ELF-1 (cell line): ENCODE data around the gene PRPF40B.
"Not testable (repeated sequence)": the region's sequence is repeated elsewhere in the genome, so short reads cannot be mapped to it uniquely, and the experiment has no call there.

Source experiments
- DNase-seq: peaks from one replicate; pipeline ENCODE4 v3.0.0-alpha.2; 2016; ENCODE audit warnings: low read depth, low spot score

PRPF40B gene

GRCh38 chr12:49609059-49609874 lies 14.1 kb upstream of the PRPF40B start:
- DNase-seq = no peak

- DNase-seq = peak; percentile 82
These were observed 13.5 kb upstream of the PRPF40B start for GRCh38 chr12:49609875-49610154.

DNA sequence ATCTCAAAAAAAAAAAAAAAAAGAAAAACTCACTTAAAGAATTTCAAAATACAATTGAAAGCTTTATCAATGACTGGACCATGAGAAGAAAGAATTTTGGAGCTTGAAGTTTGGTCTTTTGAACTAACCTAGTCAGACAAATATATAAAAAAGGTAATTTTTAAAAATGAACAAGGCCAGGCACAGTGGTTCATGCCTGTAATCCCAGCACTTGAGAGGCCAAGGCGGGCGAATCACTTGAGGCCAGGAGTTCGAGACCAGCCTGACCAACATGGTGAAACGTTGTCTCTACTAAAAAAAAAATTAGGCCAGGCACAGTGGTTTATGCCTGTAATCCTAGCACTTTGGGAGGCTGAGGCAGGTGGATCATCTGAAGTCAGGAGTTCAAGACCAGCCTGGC lies 12.6 kb upstream of the PRPF40B start:
- not testable (repeated sequence) for DNase-seq

GRCh38 chr12:49612210-49612609 lies 11.2 kb upstream of the PRPF40B start:
- DNase-seq = no peak

DNA sequence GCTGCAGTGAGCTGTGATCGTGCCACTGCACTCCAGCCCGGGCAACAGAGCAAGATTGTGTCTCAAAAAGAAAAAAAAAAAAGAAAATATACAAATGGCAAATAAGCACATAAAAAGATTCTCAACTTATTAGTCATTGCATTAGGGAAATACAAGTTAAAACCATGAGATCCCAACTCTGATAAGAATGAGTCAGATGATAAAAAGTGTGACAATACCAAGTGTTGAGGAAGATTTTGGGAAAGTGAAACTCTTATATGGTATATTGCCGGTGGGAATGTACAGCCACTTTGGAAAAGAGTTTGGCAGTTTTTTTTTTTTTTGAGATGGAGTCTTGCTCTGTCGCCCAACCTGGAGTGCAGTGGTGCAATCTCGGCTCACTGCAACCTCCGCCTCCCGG lies 7.6 kb upstream of the PRPF40B start:
- DNase-seq = no peak

DNA sequence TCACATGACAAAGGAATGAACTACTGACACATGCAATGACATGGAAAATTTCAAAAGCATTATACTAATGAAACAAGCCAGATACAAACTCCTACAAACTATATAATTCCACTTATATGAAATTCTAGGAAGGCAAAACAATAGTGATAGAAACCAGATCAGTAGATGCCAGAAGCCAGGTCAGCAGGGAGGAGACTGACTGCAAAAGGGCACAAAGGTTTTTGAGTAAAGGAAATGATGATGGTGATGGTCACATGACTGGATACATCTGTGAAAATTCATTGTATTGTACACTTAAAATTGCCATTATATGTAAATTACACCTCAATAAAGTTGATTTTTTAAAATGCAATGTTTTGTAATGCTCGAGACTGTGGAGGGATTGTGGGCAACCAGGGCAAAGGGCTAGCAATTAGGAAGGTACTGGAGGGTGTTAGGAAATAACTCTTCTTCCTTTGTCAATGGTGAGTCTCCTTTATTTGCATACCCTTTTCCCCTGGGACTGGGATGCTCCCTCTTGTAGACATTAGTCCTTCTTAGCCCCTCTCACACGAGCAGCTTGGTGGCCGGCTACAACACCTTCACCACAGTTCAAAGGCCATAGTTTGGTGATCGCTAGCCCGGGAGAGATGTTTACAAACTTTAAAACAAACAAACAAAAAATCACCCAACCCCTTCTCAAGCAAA lies 6.7 kb upstream of the PRPF40B start:
- no peak for DNase-seq

DNA sequence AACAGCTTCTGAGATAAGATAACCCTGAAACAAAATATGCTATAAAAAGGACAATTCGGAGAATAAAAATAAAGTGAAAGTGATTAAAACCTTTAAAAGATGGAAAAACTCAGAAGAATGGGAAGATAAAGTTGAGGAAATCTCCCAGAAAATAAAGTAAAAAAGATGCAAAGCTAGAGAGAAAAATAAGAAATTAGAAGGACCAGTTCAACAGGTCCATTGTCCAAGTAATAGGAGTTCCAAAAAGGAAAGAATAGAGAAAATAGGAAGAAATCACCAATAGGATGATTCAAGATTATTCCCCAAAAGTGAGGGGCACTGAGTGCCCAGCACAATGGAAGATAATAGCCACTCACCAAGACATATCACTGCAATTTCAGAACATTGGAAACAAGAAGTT lies 4.8 kb upstream of the PRPF40B start:
- no peak for DNase-seq

DNA sequence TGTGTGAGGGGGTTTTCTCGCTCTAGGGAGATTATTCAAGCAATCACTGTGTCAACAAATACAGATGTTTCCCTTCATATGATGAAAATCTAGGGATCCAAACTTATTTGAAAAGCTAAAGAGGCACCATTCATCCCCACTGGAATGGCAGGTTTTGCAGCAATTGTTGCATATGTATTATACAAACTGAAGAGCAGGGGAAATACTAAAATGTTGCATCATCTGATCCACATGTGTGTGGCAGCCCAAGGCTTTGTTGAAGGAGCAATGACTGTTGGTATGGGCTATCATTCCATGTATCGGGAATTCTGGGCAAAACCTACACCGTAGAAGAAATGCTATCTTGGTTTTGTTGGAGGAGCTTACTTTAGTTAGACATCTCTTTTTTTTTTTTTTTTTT lies 4.1 kb upstream of the PRPF40B start:
- no peak for DNase-seq

DNA sequence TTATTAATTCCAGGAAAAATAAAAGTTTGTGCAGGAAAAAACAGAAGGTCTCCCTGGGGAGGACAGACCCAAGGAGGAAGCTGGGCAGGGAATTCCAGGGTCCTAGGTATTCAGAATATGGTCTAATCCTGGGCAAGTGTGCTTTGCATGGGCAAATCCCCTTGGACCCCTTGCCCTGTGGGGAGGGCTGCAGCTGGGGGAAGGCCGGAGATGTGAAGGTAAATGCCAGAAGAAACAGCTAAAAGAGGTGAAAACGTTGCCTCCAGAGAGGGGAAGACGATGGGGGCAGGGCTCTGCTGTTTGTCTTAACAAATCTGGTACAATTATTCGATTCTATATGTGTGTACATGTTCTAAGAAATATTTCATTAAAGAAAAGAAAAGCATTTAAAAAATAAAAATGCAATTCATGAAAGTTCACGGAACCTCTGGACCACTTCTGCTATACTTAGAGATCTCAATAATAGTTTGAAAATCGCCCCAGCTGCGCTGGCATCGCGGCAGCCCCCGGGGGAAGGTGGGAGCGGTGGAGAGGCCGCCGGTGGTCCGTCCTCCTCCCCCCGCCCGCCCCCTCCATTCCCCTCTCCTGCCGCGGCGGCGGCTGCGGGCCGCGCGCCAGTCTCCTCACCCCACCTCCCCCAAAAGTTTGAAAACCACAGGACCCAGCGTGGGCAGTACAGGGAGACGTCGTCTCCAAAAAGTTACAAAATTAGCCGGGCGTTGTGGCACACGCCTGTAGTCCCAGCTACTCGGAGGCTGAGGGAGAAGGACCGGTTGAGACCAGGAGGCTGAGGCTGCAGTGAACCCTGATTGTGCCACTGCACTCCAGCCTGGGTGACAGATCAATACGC lies 1.5 kb upstream of the PRPF40B start:
- no peak for DNase-seq

GRCh38 chr12:49622501-49623141 lies 740 bp upstream of the PRPF40B start:
- peak; percentile 71 for DNase-seq

DNA sequence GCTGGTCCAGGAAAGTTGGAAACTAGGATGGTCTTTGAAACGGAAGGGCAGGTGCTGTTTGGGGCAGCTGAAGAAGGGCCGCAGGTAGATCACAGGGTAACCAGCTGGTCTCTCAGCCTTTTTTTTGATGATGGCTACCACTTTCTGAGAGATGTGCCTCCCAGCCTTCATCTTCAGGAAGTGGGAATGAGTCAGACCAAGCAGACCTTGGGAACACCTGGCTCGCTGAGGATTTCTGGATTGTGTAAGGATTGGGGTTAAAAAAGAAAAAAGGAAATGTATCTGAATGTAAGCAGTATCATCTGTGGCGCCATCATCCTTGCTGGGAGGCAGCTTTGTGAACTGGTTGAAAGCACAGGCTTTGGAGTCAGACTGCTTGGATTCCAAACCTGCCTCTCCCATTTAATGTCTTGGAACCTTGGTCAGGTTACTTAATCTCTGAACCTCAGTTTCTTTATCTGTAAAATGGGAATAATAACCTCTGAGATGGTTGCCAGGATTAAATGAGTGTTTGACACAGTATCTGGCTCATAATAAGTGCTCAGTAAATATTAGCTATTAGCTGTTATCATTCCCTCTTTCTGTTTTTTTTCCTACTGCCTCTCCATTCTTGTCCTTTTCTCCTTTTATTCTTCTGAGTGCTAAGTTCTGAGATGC lies 1.7 kb downstream of the PRPF40B start:
- DNase-seq = no peak

- DNase-seq = no peak
These were observed 2.9 kb downstream of the PRPF40B start for GRCh38 chr12:49626169-49626835.

DNA sequence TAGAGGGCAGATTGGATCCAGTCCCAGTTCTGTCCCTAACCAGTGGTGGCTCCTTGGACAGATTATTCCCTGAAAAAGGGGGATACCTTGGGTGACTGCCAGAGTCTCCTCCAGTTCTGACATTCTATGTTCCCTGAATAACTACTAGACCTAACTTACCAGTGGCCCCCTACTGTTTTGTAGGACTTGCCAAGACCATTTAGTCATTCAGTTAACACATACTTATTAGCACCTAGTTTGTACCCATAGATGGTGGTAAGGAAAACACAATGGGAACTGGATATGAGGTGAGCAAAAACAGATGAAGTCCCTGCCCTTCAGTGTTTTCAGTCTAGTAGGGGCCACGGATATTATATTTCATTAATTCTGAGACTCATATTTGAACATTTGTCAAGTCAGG lies 3.5 kb downstream of the PRPF40B start:
- no peak for DNase-seq

DNA sequence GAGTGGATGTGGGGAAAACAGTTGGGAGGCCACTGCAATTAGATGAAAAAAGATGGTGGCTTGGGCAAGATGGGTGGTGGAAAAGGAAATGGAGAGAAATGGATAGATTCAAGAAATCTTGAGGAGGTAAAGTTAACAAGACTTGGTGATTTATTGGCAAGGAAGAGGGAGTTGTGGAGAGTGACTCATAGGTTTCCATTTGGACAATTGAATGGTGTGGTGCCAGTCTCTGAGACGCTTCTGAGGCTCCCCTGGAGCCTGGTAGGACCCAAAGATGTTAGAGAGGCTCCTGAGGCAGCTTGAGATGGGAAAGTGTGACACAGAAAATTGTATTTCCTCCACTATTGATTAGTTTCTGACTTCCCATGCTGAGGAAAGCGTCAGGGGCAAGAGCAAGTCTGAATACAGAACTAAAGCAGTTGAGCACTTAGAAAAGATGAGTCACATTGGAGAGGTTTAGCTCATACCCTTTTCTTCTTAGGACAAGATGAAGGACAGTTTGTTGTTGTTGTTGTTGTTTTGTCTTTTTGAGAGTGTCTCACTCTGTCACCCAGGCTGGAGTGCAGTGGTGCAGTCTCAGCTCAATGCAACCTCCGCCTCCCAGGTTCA lies 4.5 kb downstream of the PRPF40B start:
- DNase-seq = no peak

DNA sequence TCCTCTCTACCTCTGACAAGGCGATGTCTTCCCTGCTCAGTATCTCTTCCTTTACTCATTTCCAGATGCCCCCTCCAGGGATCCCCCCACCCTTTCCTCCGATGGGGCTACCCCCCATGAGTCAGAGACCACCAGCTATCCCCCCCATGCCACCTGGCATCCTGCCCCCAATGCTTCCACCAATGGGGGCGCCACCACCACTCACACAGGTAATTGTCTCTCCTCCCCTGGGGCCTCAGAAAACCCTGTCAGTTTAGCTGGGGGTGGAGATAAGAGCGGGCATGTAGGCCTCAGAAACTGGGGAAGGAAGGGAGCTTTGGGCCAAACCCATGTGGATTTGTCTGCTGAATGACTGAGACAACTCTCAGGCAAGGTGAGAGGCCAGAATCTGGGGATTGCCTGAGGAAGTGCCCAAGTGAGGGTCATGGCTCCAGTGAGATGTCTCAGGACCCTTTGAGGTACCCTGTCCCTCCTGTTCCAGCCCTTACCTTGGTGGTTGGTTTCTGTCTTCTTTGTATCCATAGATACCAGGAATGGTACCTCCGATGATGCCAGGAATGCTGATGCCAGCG lies 8.1 kb downstream of the PRPF40B start:
- DNase-seq = no peak

- no peak for DNase-seq
These were observed 9.0 kb downstream of the PRPF40B start for GRCh38 chr12:49632401-49632800.

GRCh38 chr12:49632986-49633702 lies 9.8 kb downstream of the PRPF40B start:
- no peak for DNase-seq

DNA sequence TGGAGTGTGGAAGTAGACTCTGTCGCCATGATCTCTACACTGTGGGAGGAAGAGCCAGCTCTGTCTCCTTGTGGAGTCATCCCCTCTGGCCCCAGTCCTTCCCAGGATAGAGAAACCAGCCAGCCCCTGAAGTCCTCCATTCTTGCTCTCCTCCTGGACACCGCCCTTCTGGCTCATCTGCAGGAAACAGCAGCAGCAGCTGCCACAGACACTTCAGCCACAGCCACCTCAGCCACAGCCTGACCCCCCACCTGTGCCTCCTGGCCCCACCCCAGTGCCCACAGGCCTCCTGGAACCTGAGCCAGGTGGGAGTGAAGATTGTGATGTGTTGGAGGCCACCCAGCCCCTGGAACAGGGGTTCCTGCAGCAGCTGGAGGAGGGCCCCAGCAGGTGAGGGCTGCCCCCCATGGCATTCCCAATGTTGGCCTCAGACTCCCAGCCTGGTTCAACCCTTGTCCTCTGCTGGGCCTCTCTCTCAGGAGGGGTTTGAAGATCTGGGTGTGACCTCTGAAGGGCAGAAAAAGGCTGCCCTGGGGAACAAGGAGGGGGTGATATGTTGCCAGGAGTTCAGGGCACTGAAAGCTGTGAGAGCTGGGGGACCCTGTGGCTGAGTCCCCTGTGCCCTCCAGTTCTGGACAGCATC lies 10.5 kb downstream of the PRPF40B start:
- DNase-seq = no peak

GRCh38 chr12:49635036-49635435 lies 11.7 kb downstream of the PRPF40B start:
- DNase-seq = no peak
